ENCODE data around the gene AUNIP.

The AUNIP gene

GRCh38 chr1:25794325-25794724 lies 64.9 kb downstream of the AUNIP start:
- no peaks in the 10 kb centered on the region for H3K79me1 ChIP-seq (ENCODE audit: low read length)
- no peak overlapping the region for H3K4me2 ChIP-seq (ENCODE audit: low read length)
- no peak overlapping the region for H3K27ac ChIP-seq (ENCODE audit: low read depth, low read length)
- no peak overlapping the region for H2BK15ac ChIP-seq (replicated peaks; ENCODE audit: low read depth)
- no CpG with 5 or more reads among the region's 8 CpGs for WGBS (ENCODE audit: extremely low coverage, insufficient coverage, low lambda C conversion rate)
- H3K56ac ChIP-seq (ENCODE audit: low read length) = no peak overlapping the region
- H2AK5ac ChIP-seq (ENCODE audit: low read length) = no peak overlapping the region
- H2BK5ac ChIP-seq (ENCODE audit: low read length) = no peak overlapping the region
- no peak overlapping the region for H3K4ac ChIP-seq (ENCODE audit: low read depth, low read length)
- H3K27me3 ChIP-seq (ENCODE audit: insufficient read depth, low read length, poor library complexity) = no peaks in the 10 kb centered on the region
- no peak overlapping the region for H3K23ac ChIP-seq (ENCODE audit: low read length)
- DNase-seq = no peak
- H3K9ac ChIP-seq (ENCODE audit: low read length) = no peak overlapping the region
- no peak overlapping the region for H4K8ac ChIP-seq (ENCODE audit: low read depth, low read length)
- no peak overlapping the region for H3K4me3 ChIP-seq (ENCODE audit: low read length)
- H3K4me1 ChIP-seq (ENCODE audit: control insufficient read depth, low read depth, low read length) = no peaks in the 10 kb centered on the region
- H2BK120ac ChIP-seq (ENCODE audit: low read depth, low read length) = no peak overlapping the region
- no peak overlapping the region for H3K18ac ChIP-seq (ENCODE audit: low read length)
- H3K79me2 ChIP-seq (ENCODE audit: control insufficient read depth, insufficient read depth, low read length) = no peaks in the 10 kb centered on the region
- H4K5ac ChIP-seq (ENCODE audit: low read length) = no peak overlapping the region
- H3K36me3 ChIP-seq (ENCODE audit: control insufficient read depth, insufficient read depth, low read length) = no peaks in the 10 kb centered on the region

DNA sequence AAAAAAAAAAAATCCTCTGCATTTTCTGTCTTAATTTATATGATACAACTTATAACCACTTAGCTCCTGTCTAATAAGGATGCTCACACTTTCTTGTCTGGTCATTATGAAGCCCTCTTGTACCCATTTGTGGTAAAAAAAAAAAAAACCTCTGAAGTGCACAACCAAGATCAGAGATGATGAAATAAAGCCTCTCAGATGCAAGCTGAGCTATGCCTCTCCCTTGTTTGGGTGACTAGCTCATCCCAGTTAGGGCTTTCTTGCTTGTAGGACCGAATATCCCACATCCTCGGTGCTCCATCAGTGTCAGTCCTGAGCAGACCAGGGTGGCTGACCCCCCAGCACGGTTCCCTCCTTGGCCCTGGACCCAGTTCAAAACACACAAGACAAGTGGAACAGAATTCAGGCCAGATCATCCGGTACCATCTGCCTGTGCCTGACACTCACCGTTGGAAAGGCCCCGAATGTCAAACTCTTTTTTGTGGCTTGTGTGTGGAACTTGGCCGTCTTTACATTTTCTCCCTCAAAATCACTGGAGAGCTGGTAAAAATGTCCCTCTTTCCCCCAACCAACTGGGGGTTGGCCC lies 65.6 kb downstream of the AUNIP start:
- Histone ChIP-seq H3K4me3 (ENCODE audit: low read length) (no peak overlapping the region), H3K4ac (ENCODE audit: low read depth, low read length) (no peak overlapping the region), H3K56ac (ENCODE audit: low read length) (no peak overlapping the region), H3K79me2 (ENCODE audit: control insufficient read depth, insufficient read depth, low read length) (no peaks in the 10 kb centered on the region), H2AK5ac (ENCODE audit: low read length) (no peak overlapping the region), H2BK5ac (ENCODE audit: low read length) (no peak overlapping the region), H3K79me1 (ENCODE audit: low read length) (no peaks in the 10 kb centered on the region), H3K36me3 (ENCODE audit: control insufficient read depth, insufficient read depth, low read length) (no peaks in the 10 kb centered on the region), H3K4me1 (ENCODE audit: control insufficient read depth, low read depth, low read length) (no peaks in the 10 kb centered on the region), H3K23ac (ENCODE audit: low read length) (no peak overlapping the region), H2BK120ac (ENCODE audit: low read depth, low read length) (no peak overlapping the region), H3K4me2 (ENCODE audit: low read length) (no peak overlapping the region), H3K27ac (ENCODE audit: low read depth, low read length) (no peak overlapping the region), H4K8ac (ENCODE audit: low read depth, low read length) (no peak overlapping the region), H3K27me3 (ENCODE audit: insufficient read depth, low read length, poor library complexity) (no peaks in the 10 kb centered on the region), H2BK15ac (replicated peaks; ENCODE audit: low read depth) (no peak overlapping the region), H3K9ac (ENCODE audit: low read length) (no peak overlapping the region), H4K5ac (ENCODE audit: low read length) (no peak overlapping the region), H3K18ac (ENCODE audit: low read length) (no peak overlapping the region)
- DNase-seq = no peak
- no CpG with 5 or more reads among the region's 7 CpGs for WGBS (ENCODE audit: extremely low coverage, insufficient coverage, low lambda C conversion rate)

GRCh38 chr1:25792115-25792514 lies 67.1 kb downstream of the AUNIP start:
- no peaks in the 10 kb centered on the region for H3K79me2 ChIP-seq (ENCODE audit: control insufficient read depth, insufficient read depth, low read length)
- DNase-seq = no peak
- H4K5ac ChIP-seq (ENCODE audit: low read length) = no peak overlapping the region
- no peak overlapping the region for H3K9ac ChIP-seq (ENCODE audit: low read length)
- no peak overlapping the region for H3K4me3 ChIP-seq (ENCODE audit: low read length)
- no peak overlapping the region for H3K27ac ChIP-seq (ENCODE audit: low read depth, low read length)
- H2BK5ac ChIP-seq (ENCODE audit: low read length) = no peak overlapping the region
- H4K8ac ChIP-seq (ENCODE audit: low read depth, low read length) = no peak overlapping the region
- H3K4me1 ChIP-seq (ENCODE audit: control insufficient read depth, low read depth, low read length) = no peaks in the 10 kb centered on the region
- no peaks in the 10 kb centered on the region for H3K27me3 ChIP-seq (ENCODE audit: insufficient read depth, low read length, poor library complexity)
- no CpG with 5 or more reads among the region's 4 CpGs for WGBS (ENCODE audit: extremely low coverage, insufficient coverage, low lambda C conversion rate)
- no peak overlapping the region for H3K56ac ChIP-seq (ENCODE audit: low read length)
- no peak overlapping the region for H3K18ac ChIP-seq (ENCODE audit: low read length)
- H2AK5ac ChIP-seq (ENCODE audit: low read length) = no peak overlapping the region
- no peak overlapping the region for H2BK15ac ChIP-seq (replicated peaks; ENCODE audit: low read depth)
- no peak overlapping the region for H3K4me2 ChIP-seq (ENCODE audit: low read length)
- H3K4ac ChIP-seq (ENCODE audit: low read depth, low read length) = no peak overlapping the region
- H3K36me3 ChIP-seq (ENCODE audit: control insufficient read depth, insufficient read depth, low read length) = no peaks in the 10 kb centered on the region
- H3K23ac ChIP-seq (ENCODE audit: low read length) = no peak overlapping the region
- no peaks in the 10 kb centered on the region for H3K79me1 ChIP-seq (ENCODE audit: low read length)
- H2BK120ac ChIP-seq (ENCODE audit: low read depth, low read length) = no peak overlapping the region

DNA sequence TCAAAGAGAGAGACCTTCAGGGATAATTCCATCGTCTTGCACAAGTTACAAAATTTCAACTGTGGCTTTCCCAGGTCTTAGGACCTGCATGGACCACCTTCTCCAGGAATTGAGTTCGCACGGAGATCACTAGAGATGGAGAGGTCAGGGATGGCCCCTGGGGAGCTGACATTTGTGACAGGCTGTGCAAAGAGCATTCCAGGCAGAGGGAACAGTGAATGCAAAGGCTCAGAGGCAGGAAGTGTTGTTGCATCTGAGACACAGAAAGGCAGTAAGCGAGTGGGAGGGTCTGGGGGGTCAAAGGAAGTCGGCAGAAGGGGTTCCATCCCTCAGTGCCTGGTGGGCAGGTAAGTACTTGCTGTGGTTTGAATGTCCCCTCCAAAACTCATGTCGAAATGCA lies 68.8 kb downstream of the AUNIP start:
- Histone ChIP-seq H3K56ac (ENCODE audit: low read length) (no peak overlapping the region), H4K8ac (ENCODE audit: low read depth, low read length) (no peak overlapping the region), H2BK5ac (ENCODE audit: low read length) (no peak overlapping the region), H3K4me3 (ENCODE audit: low read length) (no peak overlapping the region), H3K27ac (ENCODE audit: low read depth, low read length) (no peak overlapping the region), H2AK5ac (ENCODE audit: low read length) (no peak overlapping the region), H2BK15ac (replicated peaks; ENCODE audit: low read depth) (no peak overlapping the region), H3K27me3 (ENCODE audit: insufficient read depth, low read length, poor library complexity) (no peaks in the 10 kb centered on the region), H3K23ac (ENCODE audit: low read length) (no peak overlapping the region), H3K4me2 (ENCODE audit: low read length) (no peak overlapping the region), H3K79me2 (ENCODE audit: control insufficient read depth, insufficient read depth, low read length) (no peaks in the 10 kb centered on the region), H3K9ac (ENCODE audit: low read length) (no peak overlapping the region), H3K18ac (ENCODE audit: low read length) (no peak overlapping the region), H3K79me1 (ENCODE audit: low read length) (no peaks in the 10 kb centered on the region), H3K4me1 (ENCODE audit: control insufficient read depth, low read depth, low read length) (no peaks in the 10 kb centered on the region), H3K4ac (ENCODE audit: low read depth, low read length) (no peak overlapping the region), H3K36me3 (ENCODE audit: control insufficient read depth, insufficient read depth, low read length) (no peaks in the 10 kb centered on the region), H4K5ac (ENCODE audit: low read length) (no peak overlapping the region), H2BK120ac (ENCODE audit: low read depth, low read length) (no peak overlapping the region)
- DNase-seq = no peak
- WGBS (ENCODE audit: extremely low coverage, insufficient coverage, low lambda C conversion rate) = no CpG with 5 or more reads among the region's 6 CpGs

DNA sequence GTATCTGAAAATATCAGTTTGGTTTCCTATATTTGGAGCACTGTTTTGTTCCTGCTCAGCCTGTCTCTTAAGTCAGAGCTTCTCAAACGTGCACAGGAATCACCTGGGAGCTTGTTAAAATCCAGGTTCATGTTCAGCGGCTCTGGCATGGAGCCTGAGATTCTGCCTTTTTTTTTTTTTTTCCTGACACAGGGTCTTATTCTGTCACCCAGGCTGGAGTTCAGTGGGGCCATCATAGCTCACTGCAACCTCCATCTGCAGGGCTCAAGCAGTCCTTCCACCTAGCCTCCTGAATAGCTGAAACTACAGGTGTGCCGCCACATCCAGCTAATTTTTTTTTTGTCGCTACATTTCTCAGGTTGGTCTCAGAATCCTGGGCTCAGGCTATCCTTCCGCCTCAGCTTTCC lies 71.5 kb downstream of the AUNIP start:
- Histone ChIP-seq H3K4me3 (ENCODE audit: low read length) (no peak overlapping the region), H3K23ac (ENCODE audit: low read length) (no peak overlapping the region), H3K4ac (ENCODE audit: low read depth, low read length) (no peak overlapping the region), H4K8ac (ENCODE audit: low read depth, low read length) (no peak overlapping the region), H3K56ac (ENCODE audit: low read length) (no peak overlapping the region), H4K5ac (ENCODE audit: low read length) (no peak overlapping the region), H2BK5ac (ENCODE audit: low read length) (no peak overlapping the region), H3K79me2 (ENCODE audit: control insufficient read depth, insufficient read depth, low read length) (no peaks in the 10 kb centered on the region), H3K36me3 (ENCODE audit: control insufficient read depth, insufficient read depth, low read length) (no peaks in the 10 kb centered on the region), H2AK5ac (ENCODE audit: low read length) (no peak overlapping the region), H3K4me1 (ENCODE audit: control insufficient read depth, low read depth, low read length) (no peaks in the 10 kb centered on the region), H3K4me2 (ENCODE audit: low read length) (no peak overlapping the region), H3K9ac (ENCODE audit: low read length) (no peak overlapping the region), H3K27ac (ENCODE audit: low read depth, low read length) (no peak overlapping the region), H3K18ac (ENCODE audit: low read length) (no peak overlapping the region), H2BK15ac (replicated peaks; ENCODE audit: low read depth) (no peak overlapping the region), H2BK120ac (ENCODE audit: low read depth, low read length) (no peak overlapping the region), H3K27me3 (ENCODE audit: insufficient read depth, low read length, poor library complexity) (no peaks in the 10 kb centered on the region), H3K79me1 (ENCODE audit: low read length) (no peaks in the 10 kb centered on the region)
- no CpG with 5 or more reads among the region's 5 CpGs for WGBS (ENCODE audit: extremely low coverage, insufficient coverage, low lambda C conversion rate)
- no peak for DNase-seq

Measured in mesendoderm (in vitro differentiated cells).